PC-3 (cell line): ENCODE results near the gene TMEM267. TPM values are rescaled to one million over a fixed set of nuclear protein-coding genes. Genes with fewer than 3 reads are reported as not detected.

Experiments used
- ATAC-seq: fragments of 200-7000 bp; cut with Tn5 transposase; 2 replicates; pipeline ENCODE4 v1.9.1; 2020; ENCODE audit warnings: mild to moderate bottlenecking, moderate library complexity
- BruUV-seq: library from RNA; stranded (reverse); fragments of 400-500 nt; replicated peaks from 2 replicates; lab custom pipeline; 2021; lab: Mats Ljungman, UMichigan
- CTCF ChIA-PET: fragments of 300-600 bp; sonication (Branson Sonifier 250); formaldehyde crosslinking; loops from one replicate; lab custom pipeline; 2022; ENCODE audit warnings: antibody characterized with exemption; lab: Charles Lee
- POLR2A ChIA-PET: fragments of 300-600 bp; sonication (Branson Sonifier 250); formaldehyde crosslinking; loops from one replicate; lab custom pipeline; 2022; ENCODE audit warnings: antibody characterized with exemption; ENCODE audit not compliant: unreplicated experiment; lab: Charles Lee
- DNase-seq: peaks from one replicate; pipeline ENCODE4 v3.0.0-alpha.2; 2015
- H2AFZ ChIP-seq: fragments of 300-600 bp; sonication (generic); 2 replicates; pipeline ENCODE4 v1.6.0; 2016; ENCODE audit warnings: antibody characterized with exemption, low read length
- H3F3A ChIP-seq: fragments of 300-600 bp; sonication (generic); one replicate; pipeline ENCODE4 v1.6.0; 2017; ENCODE audit warnings: antibody characterized with exemption, low read length, control low read depth, mild to moderate bottlenecking; ENCODE audit not compliant: unreplicated experiment
- H3K27ac ChIP-seq: fragments of 300-600 bp; sonication (generic); 2 replicates; pipeline ENCODE4 v1.5.1; 2016; ENCODE audit warnings: mild to moderate bottlenecking, low read length
- H3K27me3 ChIP-seq: fragments of 300-600 bp; sonication (generic); 2 replicates; pipeline ENCODE4 v1.6.1; 2016; ENCODE audit warnings: low read length, mixed read lengths
- H3K36me3 ChIP-seq: fragments of 300-600 bp; sonication (generic); 2 replicates; pipeline ENCODE4 v1.6.1; 2016; ENCODE audit warnings: low read depth, mixed run types, low read length, mixed read lengths
- H3K4me1 ChIP-seq: fragments of 300-600 bp; sonication (generic); 2 replicates; pipeline ENCODE4 v1.5.1; 2016; ENCODE audit warnings: low read length; ENCODE audit not compliant: insufficient read depth
- H3K4me2 ChIP-seq: fragments of 300-600 bp; sonication (generic); 2 replicates; pipeline ENCODE4 v1.6.0; 2016; ENCODE audit warnings: low read length
- H3K4me3 ChIP-seq: fragments of 300-600 bp; sonication (generic); 2 replicates; pipeline ENCODE4 v1.5.1; 2016; ENCODE audit warnings: mild to moderate bottlenecking, low read length, mixed read lengths
- H3K79me2 ChIP-seq: fragments of 300-600 bp; sonication (generic); 2 replicates; pipeline ENCODE4 v1.6.1; 2017; ENCODE audit warnings: low read length, mixed read lengths
- H3K9ac ChIP-seq: fragments of 300-600 bp; sonication (generic); 2 replicates; pipeline ENCODE4 v1.6.0; 2016; ENCODE audit warnings: mild to moderate bottlenecking, low read length
- H3K9me2 ChIP-seq: fragments of 300-600 bp; sonication (generic); replicated peaks from 2 replicates; pipeline ENCODE4 v1.6.1; 2016; ENCODE audit warnings: mixed run types, low read length, mixed read lengths
- H3K9me3 ChIP-seq: fragments of 300-600 bp; sonication (generic); 2 replicates; pipeline ENCODE4 v1.6.1; 2016; ENCODE audit warnings: low read length, mixed read lengths
- H4K20me1 ChIP-seq: fragments of 300-600 bp; sonication (generic); 2 replicates; pipeline ENCODE4 v1.6.1; 2016; ENCODE audit warnings: low read length, mixed read lengths
- CTCF ChIP-seq: fragments of 300-600 bp; sonication (generic); conservative IDR thresholded peaks from 2 replicates; pipeline ENCODE4 v1.5.1; 2017; ENCODE audit warnings: antibody characterized with exemption, low read depth, mild to moderate bottlenecking, low read length
- EZH2 ChIP-seq: fragments of 300-600 bp; sonication (generic); IDR thresholded peaks from one replicate; pipeline ENCODE4 v1.6.1; 2017; ENCODE audit warnings: antibody characterized with exemption, mild to moderate bottlenecking, low read length; ENCODE audit not compliant: unreplicated experiment
- EZH2phosphoT487 ChIP-seq: fragments of 300-600 bp; sonication (generic); IDR thresholded peaks from 2 replicates; pipeline ENCODE4 v1.6.1; 2018; ENCODE audit warnings: mild to moderate bottlenecking, antibody characterized with exemption, low read length, borderline replicate concordance
- intact Hi-C: fragments of 100-400 bp; cut with micrococcal nuclease; formaldehyde crosslinking; loops from 2 replicates; pipeline ENCODE4 v1.9.0; 2023
- total RNA-seq: library from RNA; depleted of rRNA; stranded (reverse); fragments of >200 nt; gene quantifications from 2 replicates; pipeline ENCODE4 v1.2.3, GENCODE V29; 2014

Gene TMEM267
- total RNA-seq, 1 experiment from 2014 or later: 10.0 TPM

DNA sequence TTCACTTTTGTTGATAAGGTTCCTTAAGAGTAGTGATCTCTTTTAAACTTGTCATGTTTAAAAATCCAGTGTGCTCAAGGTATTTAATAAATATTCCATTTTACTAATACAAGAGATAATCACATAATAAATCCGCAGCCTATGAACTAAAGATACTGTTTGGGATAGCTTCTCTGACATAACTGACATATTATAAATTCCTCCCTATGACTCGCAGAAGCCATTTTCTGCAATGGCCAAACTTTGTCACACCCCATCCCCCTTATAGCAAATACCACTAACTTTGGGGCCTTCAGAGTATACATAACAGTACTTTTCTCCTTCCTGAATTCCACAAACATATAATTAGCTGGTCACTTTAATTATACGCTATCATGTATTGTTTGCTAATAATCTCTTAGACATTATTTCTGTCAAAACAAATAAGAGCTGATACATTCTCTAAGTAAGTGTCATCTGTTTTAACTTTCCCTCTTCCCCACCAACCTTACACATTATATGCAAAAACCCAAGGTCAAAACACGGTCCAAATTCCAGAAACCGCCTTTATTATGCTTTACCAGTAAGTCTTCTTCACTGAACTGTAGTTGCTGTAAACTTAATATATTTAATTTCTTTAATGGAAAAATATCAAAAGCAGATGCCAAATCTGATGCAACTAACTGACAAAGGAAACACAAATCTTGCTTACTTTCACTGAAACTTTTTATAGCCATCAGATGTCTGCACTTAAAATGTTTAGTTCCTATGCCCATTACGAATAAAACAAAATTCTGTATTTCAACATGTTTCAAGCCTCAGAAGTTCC is 971 bp downstream of the TMEM267 start:
- H3K4me1 ChIP-seq: peaks cover 15% of the 10 kb centered on the region
- no peaks in the 10 kb centered on the region for H3K9me2 ChIP-seq
- H3K36me3 ChIP-seq: no peaks in the 10 kb centered on the region
- peak overlapping the region; percentile 89 for H3K9ac ChIP-seq
- intact Hi-C loops: loop anchor here (1.0 to 10.0 kb wide), 4 partner anchors 75 to 440 kb away; partner anchors contain the start of genes ANXA2R and PAIP1
- H4K20me1 ChIP-seq: no peaks in the 10 kb centered on the region
- H3K27ac ChIP-seq: peak overlapping the region; percentile 69; the same call in 1 of the 2 replicates
- peak overlapping the region; percentile 82 for H3K4me2 ChIP-seq
- no peaks in the 10 kb centered on the region for H3K9me3 ChIP-seq
- DNase-seq (peak; percentile 50), ATAC-seq (no peak)
- CTCF ChIA-PET: interaction anchor here (0.7 kb wide), 1 partner anchor 85 kb away, joined by 4 read pairs; no protein-coding TSS in a partner anchor
- H3K79me2 ChIP-seq: peaks cover 26% of the 10 kb centered on the region
- POLR2A ChIA-PET: no interaction called here
- BruUV-seq: TSS peak; percentile 49
- H3F3A ChIP-seq: no peaks in the 10 kb centered on the region
- no peak for TF ChIP-seq EZH2phosphoT487
- TF ChIP-seq CTCF: no peak
- no peak for TF ChIP-seq EZH2
- peak overlapping the region; percentile 78 for H3K4me3 ChIP-seq
- peak overlapping the region; percentile 89 for H2AFZ ChIP-seq
- no peaks in the 10 kb centered on the region for H3K27me3 ChIP-seq

GRCh38 chr5:43469671-43470391 is 13.8 kb downstream of the TMEM267 start:
- Histone ChIP-seq H3K4me3 (no peak overlapping the region), H3K4me2 (no peak overlapping the region), H3K36me3 (peaks cover 17% of the 10 kb centered on the region), H4K20me1 (no peaks in the 10 kb centered on the region), H2AFZ (no peak overlapping the region), H3K9me3 (peaks cover 7% of the 10 kb centered on the region; the same call in 1 of the 2 replicates), H3K9me2 (no peaks in the 10 kb centered on the region), H3K79me2 (no peaks in the 10 kb centered on the region), H3K9ac (no peak overlapping the region), H3K4me1 (no peaks in the 10 kb centered on the region), H3F3A (no peaks in the 10 kb centered on the region), H3K27me3 (no peaks in the 10 kb centered on the region), H3K27ac (no peak overlapping the region)
- intact Hi-C loops: no loop called here
- peak; percentile 24 for DNase-seq
- ChIA-PET POLR2A (interaction anchor here (0.6 kb wide), 1 partner anchor 14 kb away, joined by 3 read pairs; no protein-coding TSS in a partner anchor), CTCF (interaction anchor here (0.7 kb wide), 1 partner anchor 11 kb away, joined by 3 read pairs; no protein-coding TSS in a partner anchor)
- BruUV-seq: no TSS peak
- ATAC-seq: no peak
- TF ChIP-seq CTCF (peak; percentile 45; the same call in 1 of the 2 replicates), EZH2 (no peak)
